GM23248 (cell line): Measurements from ENCODE around the gene CGNL1. TPM values are rescaled to one million over a fixed set of nuclear protein-coding genes. Genes with fewer than 3 reads are reported as not detected.
A peak's percentile ranks its signal among the peaks of the same experiment; 100 is the strongest.

Source experiments
- DNase-seq: peaks from one replicate; pipeline ENCODE4 v3.0.0-alpha.2; 2015
- H2AFZ ChIP-seq: fragments of 200-600 bp; sonication (generic); 2 replicates; pipeline ENCODE4 v1.6.1; 2016; ENCODE audit warnings: antibody characterized with exemption
- H3F3A ChIP-seq: fragments of 200-600 bp; sonication (generic); 2 replicates; pipeline ENCODE4 v1.6.1; 2016; ENCODE audit warnings: mild to moderate bottlenecking, antibody characterized with exemption, mixed run types; ENCODE audit not compliant: insufficient read depth
- H3K27ac ChIP-seq: fragments of 200-600 bp; sonication (generic); 2 replicates; pipeline ENCODE4 v1.5.1; 2016; ENCODE audit warnings: mild to moderate bottlenecking
- H3K27me3 ChIP-seq: fragments of 200-600 bp; sonication (generic); replicated peaks from 2 replicates; pipeline ENCODE4 v1.6.1; 2016; ENCODE audit warnings: mild to moderate bottlenecking; ENCODE audit not compliant: insufficient read depth
- H3K36me3 ChIP-seq: fragments of 200-600 bp; sonication (generic); 2 replicates; pipeline ENCODE4 v1.6.1; 2016; ENCODE audit warnings: low read depth, mild to moderate bottlenecking
- H3K4me1 ChIP-seq: fragments of 200-600 bp; sonication (generic); 2 replicates; pipeline ENCODE4 v1.6.1; 2016; ENCODE audit warnings: mild to moderate bottlenecking; ENCODE audit not compliant: insufficient read depth
- H3K4me2 ChIP-seq: fragments of 200-600 bp; sonication (generic); one replicate; pipeline ENCODE4 v1.6.1; 2016; ENCODE audit warnings: mild to moderate bottlenecking; ENCODE audit not compliant: unreplicated experiment
- H3K4me3 ChIP-seq: fragments of 200-600 bp; sonication (generic); 2 replicates; pipeline ENCODE4 v1.5.1; 2016; ENCODE audit warnings: mild to moderate bottlenecking
- H3K79me2 ChIP-seq: fragments of 200-600 bp; sonication (generic); 2 replicates; pipeline ENCODE4 v1.6.1; 2016; ENCODE audit warnings: mild to moderate bottlenecking; ENCODE audit not compliant: insufficient read depth
- H3K9ac ChIP-seq: fragments of 200-600 bp; sonication (generic); 2 replicates; pipeline ENCODE4 v1.6.1; 2016; ENCODE audit warnings: mild to moderate bottlenecking
- H3K9me2 ChIP-seq: fragments of 200-600 bp; sonication (generic); 2 replicates; pipeline ENCODE4 v1.6.1; 2016; ENCODE audit warnings: mixed run types, mild to moderate bottlenecking, moderate library complexity; ENCODE audit not compliant: insufficient read depth
- H3K9me3 ChIP-seq: fragments of 200-600 bp; sonication (generic); one replicate; pipeline ENCODE4 v1.6.1; 2017; ENCODE audit warnings: low read depth
- H4K20me1 ChIP-seq: fragments of 200-600 bp; sonication (generic); 2 replicates; pipeline ENCODE4 v1.6.0; 2016; ENCODE audit not compliant: insufficient read depth
- EZH2 ChIP-seq: fragments of 200-600 bp; sonication (generic); IDR thresholded peaks from 2 replicates; pipeline ENCODE4 v1.6.1; 2018; ENCODE audit warnings: antibody characterized with exemption, mild to moderate bottlenecking; ENCODE audit not compliant: insufficient read depth, poor library complexity, severe bottlenecking
- EZH2phosphoT487 ChIP-seq: fragments of 200-600 bp; sonication (generic); IDR thresholded peaks from 2 replicates; pipeline ENCODE4 v1.6.1; 2018; ENCODE audit warnings: antibody characterized with exemption, moderate library complexity, mild to moderate bottlenecking, low read depth; ENCODE audit not compliant: insufficient read depth
- WGBS, 2 experiments: methylation state at CpG; one replicate each; pipeline ENCODE4 v1.1.6; 2015 to 2017; ENCODE audit warnings: low lambda C conversion rate in 2 of 2, low coverage in 1 of 2; ENCODE audit errors: missing lambda C conversion rate in 2 of 2; 5-methylcytosine and 5-hydroxymethylcytosine counted together
- in situ Hi-C: fragments of 300-500 bp; cut with MboI; formaldehyde crosslinking; loops from 2 replicates; pipeline ENCODE4 v1.15.0; 2020
- polyA plus RNA-seq: library from polyadenylated mRNA; unstranded; fragments of >200 nt; fragmentation: Nextera tagmentation; extraction: Ambion mirVana; gene quantifications from 2 replicates; pipeline ENCODE4 v1.2.1, GENCODE V29; 2016
- total RNA-seq: library from RNA; depleted of rRNA; stranded (reverse); fragments of >200 nt; shearing (Covaris generic); gene quantifications from 2 replicates; pipeline ENCODE4 v1.2.3, GENCODE V29; 2014

The CGNL1 gene
- total and polyA plus RNA-seq, 2 experiments from 2014 or later = 0.11 TPM

DNA sequence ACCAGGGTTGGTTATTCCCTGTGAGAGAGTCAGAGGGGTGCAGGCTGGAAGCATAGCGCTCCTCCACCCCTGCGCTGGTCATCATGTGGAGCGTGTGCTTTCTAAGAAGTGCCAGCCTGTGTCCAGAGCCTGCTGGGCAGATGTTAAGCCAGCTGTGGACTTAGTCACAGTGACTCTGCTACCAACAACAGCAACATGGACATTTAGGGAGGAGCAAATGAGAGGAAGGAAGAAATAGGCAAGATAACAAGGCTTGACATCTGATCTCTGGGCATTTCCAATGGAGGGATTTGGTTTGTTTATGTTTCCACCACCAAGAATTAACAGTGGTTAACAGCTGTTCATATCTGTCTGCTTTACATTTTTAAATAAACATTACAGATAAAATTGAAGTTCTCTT is 179.0 kb downstream of the CGNL1 start:
- H3K9me2 ChIP-seq = no peaks in the 10 kb centered on the region
- H3K27ac ChIP-seq = no peak overlapping the region
- 92 to 95% methylated on average over 3 of the region's 3 CpGs for WGBS, 2 experiments
- no peak for TF ChIP-seq EZH2phosphoT487
- no peak for TF ChIP-seq EZH2
- peak; percentile 26 for DNase-seq
- in situ Hi-C loops = loop anchor here (10.0 kb wide), 1 partner anchor 510 kb away; the partner anchor contains the start of gene ALDH1A2
- no peaks in the 10 kb centered on the region for H3K79me2 ChIP-seq
- no peak overlapping the region for H3K4me3 ChIP-seq
- no peak overlapping the region for H2AFZ ChIP-seq
- no peak overlapping the region for H3K4me2 ChIP-seq
- no peak overlapping the region for H3K9ac ChIP-seq
- no peaks in the 10 kb centered on the region for H4K20me1 ChIP-seq
- no peaks in the 10 kb centered on the region for H3K27me3 ChIP-seq
- H3K9me3 ChIP-seq = no peaks in the 10 kb centered on the region
- no peaks in the 10 kb centered on the region; the same call in 1 of the 2 replicates for H3F3A ChIP-seq
- H3K36me3 ChIP-seq = no peaks in the 10 kb centered on the region
- H3K4me1 ChIP-seq = peaks cover 19% of the 10 kb centered on the region

DNA sequence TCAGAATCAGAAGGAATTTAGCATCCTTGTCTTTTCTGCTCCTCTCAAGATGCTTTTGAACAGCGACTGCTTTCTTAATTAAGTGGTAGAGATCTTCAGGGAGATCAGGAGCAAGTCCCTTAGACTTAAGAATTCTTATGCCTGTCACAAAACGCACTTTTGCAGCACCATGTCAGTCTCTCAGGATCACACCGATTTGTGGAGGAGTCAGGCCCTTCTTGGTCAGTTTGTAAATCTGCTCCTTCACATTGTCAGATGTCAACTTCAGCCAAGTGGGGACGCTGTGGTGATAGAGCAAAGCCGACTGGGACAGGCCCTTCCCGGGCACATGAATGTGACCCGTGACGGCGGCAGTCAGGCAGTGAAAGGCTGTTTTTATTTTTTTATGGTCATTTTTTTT is 179.7 kb downstream of the CGNL1 start:
- Histone ChIP-seq H3F3A (no peaks in the 10 kb centered on the region; the same call in 1 of the 2 replicates), H3K4me1 (peaks cover 12% of the 10 kb centered on the region), H2AFZ (no peak overlapping the region)

DNA sequence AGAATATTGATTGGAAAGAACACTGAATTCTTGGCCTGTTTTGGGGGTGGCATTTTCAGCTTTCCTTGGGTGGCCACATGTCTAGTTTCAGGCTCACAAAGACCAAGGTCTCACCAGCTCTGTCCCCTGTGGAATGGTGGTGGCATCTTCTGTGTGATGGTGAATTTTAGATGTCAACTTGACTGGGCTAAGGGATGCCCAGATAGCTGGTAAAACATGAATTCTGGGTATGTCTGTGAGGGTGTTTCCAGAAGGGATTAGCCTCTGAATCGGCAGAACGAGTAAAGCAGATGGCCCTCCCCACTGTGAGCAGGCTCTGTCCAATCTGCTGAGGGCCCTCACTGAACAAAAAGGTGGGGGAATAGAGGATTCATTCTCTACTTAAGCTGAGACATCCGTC is 181.0 kb downstream of the CGNL1 start:
- DNase-seq = no peak
- Histone ChIP-seq H3K4me3 (no peak overlapping the region), H3K36me3 (no peaks in the 10 kb centered on the region), H3K27ac (no peak overlapping the region), H2AFZ (no peak overlapping the region), H4K20me1 (no peaks in the 10 kb centered on the region), H3K9me2 (no peaks in the 10 kb centered on the region), H3K79me2 (no peaks in the 10 kb centered on the region), H3K4me2 (no peak overlapping the region), H3K9ac (no peak overlapping the region), H3K27me3 (no peaks in the 10 kb centered on the region), H3K4me1 (0 out of 2 replicates have a peak, but pooled peaks cover under 1% of the 10 kb centered on the region), H3K9me3 (no peaks in the 10 kb centered on the region), H3F3A (no peaks in the 10 kb centered on the region; the same call in 1 of the 2 replicates)
- WGBS, 2 experiments = 71 to 74% methylated on average over 3 of the region's 3 CpGs
- in situ Hi-C loops = loop anchor here (10.0 kb wide), 1 partner anchor 508 kb away; the partner anchor contains the start of gene ALDH1A2
- TF ChIP-seq EZH2 = no peak
- no peak for TF ChIP-seq EZH2phosphoT487

More for the DNA sequence above, 179.7 kb downstream of the CGNL1 start:
- H3K27me3 ChIP-seq = no peaks in the 10 kb centered on the region
- no peaks in the 10 kb centered on the region for H3K9me2 ChIP-seq
- TF ChIP-seq EZH2 = no peak
- no peak for TF ChIP-seq EZH2phosphoT487
- in situ Hi-C loops = loop anchor here (10.0 kb wide), 1 partner anchor 509 kb away; the partner anchor contains the start of gene ALDH1A2
- H3K9me3 ChIP-seq = no peaks in the 10 kb centered on the region
- no peak overlapping the region for H3K9ac ChIP-seq
- no peak overlapping the region for H3K4me2 ChIP-seq
- no peak for DNase-seq
- H4K20me1 ChIP-seq = no peaks in the 10 kb centered on the region
- H3K4me3 ChIP-seq = no peak overlapping the region
- H3K79me2 ChIP-seq = no peaks in the 10 kb centered on the region
- no peak overlapping the region for H3K27ac ChIP-seq
- WGBS, 2 experiments = 87 to 90% methylated on average over 9 of the region's 9 CpGs
- H3K36me3 ChIP-seq = no peaks in the 10 kb centered on the region

GRCh38 chr15:57557810-57558209 is 181.5 kb downstream of the CGNL1 start:
- H3K9me2 ChIP-seq = no peaks in the 10 kb centered on the region
- in situ Hi-C loops = loop anchor here (10.0 kb wide), 1 partner anchor 507 kb away; the partner anchor contains the start of gene ALDH1A2
- no peaks in the 10 kb centered on the region; the same call in 1 of the 2 replicates for H3F3A ChIP-seq

More at GRCh38 chr15:57557810-57558209, 181.5 kb downstream of the CGNL1 start:
- Histone ChIP-seq H3K36me3 (no peaks in the 10 kb centered on the region), H3K4me2 (no peak overlapping the region), H3K9me3 (no peaks in the 10 kb centered on the region), H3K4me1 (no peaks in the 10 kb centered on the region), H3K9ac (no peak overlapping the region), H3K79me2 (no peaks in the 10 kb centered on the region), H3K27me3 (no peaks in the 10 kb centered on the region), H4K20me1 (no peaks in the 10 kb centered on the region), H2AFZ (no peak overlapping the region), H3K4me3 (no peak overlapping the region), H3K27ac (no peak overlapping the region)
- TF ChIP-seq EZH2 = no peak
- no peak for TF ChIP-seq EZH2phosphoT487
- DNase-seq = no peak
- WGBS, 2 experiments = 78 to 81% methylated on average over 6 of the region's 6 CpGs
